Measurements from ENCODE around the gene SPOUT1. TPM values are rescaled to one million over a fixed set of nuclear protein-coding genes. Genes with fewer than 3 reads are reported as not detected.

Gene SPOUT1
- total RNA-seq, 2 experiments from 2014 or later, result 22.2 to 27.6 TPM

DNA sequence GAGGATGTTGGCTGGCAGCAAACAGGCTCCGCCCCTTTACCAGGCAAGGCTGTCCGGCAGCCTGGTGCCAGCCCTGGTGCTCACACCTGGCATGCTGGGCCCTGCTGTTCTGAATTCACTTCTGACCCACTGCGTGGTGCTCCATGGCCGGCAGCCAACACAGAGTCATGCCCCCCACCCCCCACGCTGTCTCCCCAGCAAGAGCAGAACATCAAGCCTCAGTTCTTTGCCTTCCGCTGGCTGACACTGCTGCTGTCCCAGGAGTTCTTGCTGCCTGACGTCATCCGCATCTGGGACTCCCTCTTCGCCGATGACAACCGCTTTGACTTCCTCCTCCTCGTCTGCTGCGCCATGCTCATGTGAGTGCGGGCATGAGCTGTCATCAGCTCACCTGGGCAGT is 23.9 kb downstream of the SPOUT1 start:
- POLR2A ChIA-PET, result interaction anchor here (1.6 kb wide), 1 partner anchor 13 kb away, joined by 5 read pairs; the partner anchor contains the start of gene ENDOG
- Histone ChIP-seq H3K36me3 (ENCODE audit: insufficient read depth, low read length) (peaks cover 66% of the 10 kb centered on the region), H3K27me3 (ENCODE audit: control insufficient read depth in 1 of 2, insufficient read depth in 2 of 2, low read length in 2 of 2) (no peaks in the 10 kb centered on the region), H3K9me3 (ENCODE audit: control insufficient read depth in 1 of 2, insufficient read depth in 1 of 2, low read length in 2 of 2) (no peaks in the 10 kb centered on the region), H3K27ac (ENCODE audit: low read depth in 1 of 2, low read length in 2 of 2) (no peak overlapping the region), H3K4me3 (ENCODE audit: low read length) (no peak overlapping the region), H3K4me1 (ENCODE audit: insufficient read depth, low read length) (no peaks in the 10 kb centered on the region)
- TF ChIP-seq, protein P1, sequence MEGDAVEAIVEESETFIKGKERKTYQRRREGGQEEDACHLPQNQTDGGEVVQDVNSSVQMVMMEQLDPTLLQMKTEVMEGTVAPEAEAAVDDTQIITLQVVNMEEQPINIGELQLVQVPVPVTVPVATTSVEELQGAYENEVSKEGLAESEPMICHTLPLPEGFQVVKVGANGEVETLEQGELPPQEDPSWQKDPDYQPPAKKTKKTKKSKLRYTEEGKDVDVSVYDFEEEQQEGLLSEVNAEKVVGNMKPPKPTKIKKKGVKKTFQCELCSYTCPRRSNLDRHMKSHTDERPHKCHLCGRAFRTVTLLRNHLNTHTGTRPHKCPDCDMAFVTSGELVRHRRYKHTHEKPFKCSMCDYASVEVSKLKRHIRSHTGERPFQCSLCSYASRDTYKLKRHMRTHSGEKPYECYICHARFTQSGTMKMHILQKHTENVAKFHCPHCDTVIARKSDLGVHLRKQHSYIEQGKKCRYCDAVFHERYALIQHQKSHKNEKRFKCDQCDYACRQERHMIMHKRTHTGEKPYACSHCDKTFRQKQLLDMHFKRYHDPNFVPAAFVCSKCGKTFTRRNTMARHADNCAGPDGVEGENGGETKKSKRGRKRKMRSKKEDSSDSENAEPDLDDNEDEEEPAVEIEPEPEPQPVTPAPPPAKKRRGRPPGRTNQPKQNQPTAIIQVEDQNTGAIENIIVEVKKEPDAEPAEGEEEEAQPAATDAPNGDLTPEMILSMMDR (IDR thresholded peaks at IDR 0.05), result no peak
- Mint-ChIP-seq H3K4me3 (no peak overlapping the region), H3K9me3 (no peaks in the 10 kb centered on the region), H3K36me3 (ENCODE audit: low read depth) (peaks cover 60% of the 10 kb centered on the region), H3K27me3 (no peaks in the 10 kb centered on the region), H3K4me1 (ENCODE audit: low read depth) (no peaks in the 10 kb centered on the region), H3K27ac (no peak overlapping the region)
- ATAC-seq (ENCODE audit: poor library complexity) (no peak), DNase-seq (no peak)
- CTCF ChIA-PET, result no interaction called here
- intact Hi-C loops (cut with DNase I, micrococcal nuclease), result no loop called here

DNA sequence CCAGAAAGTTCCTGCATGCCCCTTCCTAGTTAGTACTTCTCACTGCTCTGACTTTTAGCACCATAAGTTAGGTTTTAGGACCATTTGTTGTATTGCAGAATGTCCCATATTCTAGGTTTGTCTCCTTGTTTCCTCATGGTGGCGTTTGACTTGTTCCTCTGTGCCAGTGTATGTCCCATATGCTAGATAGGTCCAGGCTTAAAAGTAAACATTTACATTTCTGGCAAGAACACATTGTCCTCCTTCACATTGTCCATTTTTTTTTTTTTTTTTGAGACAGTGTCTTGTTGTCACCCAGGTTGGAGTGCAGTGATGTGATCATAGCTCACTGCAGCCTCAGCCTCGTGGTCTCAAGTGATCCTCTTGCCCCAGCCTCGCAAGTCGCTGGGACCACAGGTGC is 27.1 kb downstream of the SPOUT1 start:
- Mint-ChIP-seq H3K27ac (no peak overlapping the region), H3K27me3 (no peaks in the 10 kb centered on the region), H3K4me1 (ENCODE audit: low read depth) (no peaks in the 10 kb centered on the region), H3K9me3 (no peaks in the 10 kb centered on the region), H3K36me3 (ENCODE audit: low read depth) (peaks cover 84% of the 10 kb centered on the region), H3K4me3 (no peak overlapping the region)
- Histone ChIP-seq H3K36me3 (ENCODE audit: insufficient read depth, low read length) (peaks cover 78% of the 10 kb centered on the region), H3K27ac (ENCODE audit: low read depth in 1 of 2, low read length in 2 of 2) (no peak overlapping the region), H3K27me3 (ENCODE audit: control insufficient read depth in 1 of 2, insufficient read depth in 2 of 2, low read length in 2 of 2) (no peaks in the 10 kb centered on the region), H3K9me3 (ENCODE audit: control insufficient read depth in 1 of 2, insufficient read depth in 1 of 2, low read length in 2 of 2) (no peaks in the 10 kb centered on the region), H3K4me3 (ENCODE audit: low read length) (no peak overlapping the region), H3K4me1 (ENCODE audit: insufficient read depth, low read length) (no peaks in the 10 kb centered on the region)
- DNase-seq (no peak), ATAC-seq (ENCODE audit: poor library complexity) (no peak)
- ChIA-PET POLR2A (no interaction called here), CTCF (no interaction called here)
- intact Hi-C loops (cut with DNase I, micrococcal nuclease), result no loop called here
- TF ChIP-seq, protein P1 (IDR thresholded peaks at IDR 0.05), result no peak

DNA sequence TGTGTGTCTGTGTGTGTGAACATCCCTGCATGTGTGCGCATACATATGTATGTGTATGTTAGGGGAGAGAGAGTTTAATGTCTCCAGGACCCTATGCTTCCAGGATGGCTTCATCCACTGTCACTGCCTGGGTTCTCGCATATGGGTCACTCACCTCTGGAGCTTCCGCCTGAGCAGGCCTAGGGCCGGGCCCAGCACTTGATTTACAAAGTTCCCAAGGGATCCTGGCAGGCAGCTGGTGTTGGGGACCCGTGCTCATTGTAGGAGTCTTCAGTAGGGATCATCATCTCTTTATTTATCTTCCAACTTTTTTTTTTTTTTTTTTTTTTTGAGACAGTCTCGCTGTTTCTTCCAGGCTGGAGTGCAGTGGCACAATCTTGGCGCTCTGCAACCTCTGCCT is 29.5 kb downstream of the SPOUT1 start:
- Histone ChIP-seq H3K9me3 (ENCODE audit: control insufficient read depth in 1 of 2, insufficient read depth in 1 of 2, low read length in 2 of 2) (no peaks in the 10 kb centered on the region), H3K27me3 (ENCODE audit: control insufficient read depth in 1 of 2, insufficient read depth in 2 of 2, low read length in 2 of 2) (no peaks in the 10 kb centered on the region), H3K4me1 (ENCODE audit: insufficient read depth, low read length) (no peaks in the 10 kb centered on the region), H3K36me3 (ENCODE audit: insufficient read depth, low read length) (peaks cover 66% of the 10 kb centered on the region), H3K4me3 (ENCODE audit: low read length) (no peak overlapping the region), H3K27ac (ENCODE audit: low read depth in 1 of 2, low read length in 2 of 2) (no peak overlapping the region)
- Mint-ChIP-seq H3K4me1 (ENCODE audit: low read depth) (no peaks in the 10 kb centered on the region), H3K4me3 (no peak overlapping the region), H3K27ac (no peak overlapping the region), H3K9me3 (no peaks in the 10 kb centered on the region), H3K27me3 (no peaks in the 10 kb centered on the region), H3K36me3 (ENCODE audit: low read depth) (peaks cover 69% of the 10 kb centered on the region)
- ATAC-seq (ENCODE audit: poor library complexity), result no peak
- intact Hi-C loops (cut with DNase I, micrococcal nuclease), result no loop called here
- ChIA-PET POLR2A (interaction anchor here (1.2 kb wide), 1 partner anchor 18 kb away, joined by 3 read pairs; the partner anchor contains the start of gene ENDOG), CTCF (no interaction called here)
- DNase-seq, result no peak
- TF ChIP-seq, protein P1 (IDR thresholded peaks at IDR 0.05), result no peak
